Gastrocnemius medialis (tissue), 4 donors: Measurements from ENCODE around the gene OSCP1.

ENCODE experiments used
- POLR2A ChIP-seq, 2 donors: fragments of 450-650 bp; IDR thresholded peaks; one replicate each; pipeline ENCODE4 v1.6.1; 2017; ENCODE audit warnings: antibody characterized with exemption in 2 of 2, mild to moderate bottlenecking in 2 of 2, moderate library complexity in 2 of 2
- TF ChIP-seq, protein P1 (sequence below), 5 experiments: fragments of 450-650 bp in 3 of 5; fragments of 200-600 bp in 2 of 5; sonication (generic) in 2 of 5; IDR thresholded peaks in 4 of 5; conservative IDR thresholded peaks in 1 of 5; 1 replicate in 4 of 5; 2 replicates in 1 of 5; pipeline ENCODE4 v1.5.1; 2016 to 2019; ENCODE audit warnings: antibody characterized with exemption in 5 of 5, mild to moderate bottlenecking in 3 of 5, moderate library complexity in 3 of 5

DNA sequence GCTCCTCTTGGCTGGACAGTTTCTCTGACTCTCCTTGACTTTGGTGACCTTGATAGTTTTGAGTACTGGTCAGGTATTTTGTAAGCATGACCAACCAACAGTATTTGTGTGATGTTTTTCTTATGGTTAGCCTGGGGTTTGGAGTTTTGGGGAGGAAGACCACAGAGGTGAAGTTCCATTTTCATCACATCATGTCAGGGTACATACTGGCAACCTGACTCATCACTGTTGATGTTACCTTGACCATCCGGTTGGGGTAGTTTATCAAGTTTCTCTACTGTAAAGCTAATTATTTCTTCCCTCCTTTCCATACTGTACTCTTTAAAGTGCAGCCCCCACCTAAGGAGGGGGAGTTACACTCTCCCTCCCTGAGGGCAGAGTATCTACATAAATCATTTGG lies 13.4 kb downstream of the OSCP1 start:
- TF ChIP-seq, protein P1, sequence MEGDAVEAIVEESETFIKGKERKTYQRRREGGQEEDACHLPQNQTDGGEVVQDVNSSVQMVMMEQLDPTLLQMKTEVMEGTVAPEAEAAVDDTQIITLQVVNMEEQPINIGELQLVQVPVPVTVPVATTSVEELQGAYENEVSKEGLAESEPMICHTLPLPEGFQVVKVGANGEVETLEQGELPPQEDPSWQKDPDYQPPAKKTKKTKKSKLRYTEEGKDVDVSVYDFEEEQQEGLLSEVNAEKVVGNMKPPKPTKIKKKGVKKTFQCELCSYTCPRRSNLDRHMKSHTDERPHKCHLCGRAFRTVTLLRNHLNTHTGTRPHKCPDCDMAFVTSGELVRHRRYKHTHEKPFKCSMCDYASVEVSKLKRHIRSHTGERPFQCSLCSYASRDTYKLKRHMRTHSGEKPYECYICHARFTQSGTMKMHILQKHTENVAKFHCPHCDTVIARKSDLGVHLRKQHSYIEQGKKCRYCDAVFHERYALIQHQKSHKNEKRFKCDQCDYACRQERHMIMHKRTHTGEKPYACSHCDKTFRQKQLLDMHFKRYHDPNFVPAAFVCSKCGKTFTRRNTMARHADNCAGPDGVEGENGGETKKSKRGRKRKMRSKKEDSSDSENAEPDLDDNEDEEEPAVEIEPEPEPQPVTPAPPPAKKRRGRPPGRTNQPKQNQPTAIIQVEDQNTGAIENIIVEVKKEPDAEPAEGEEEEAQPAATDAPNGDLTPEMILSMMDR (IDR thresholded peaks at IDR 0.05 in 4 of 5, conservative IDR thresholded peaks at IDR 0.05 in 1 of 5), result no peak
- TF ChIP-seq POLR2A (IDR thresholded peaks at IDR 0.05), result no peak
